Kidney (tissue), 14 donors: Measurements from ENCODE around the gene RPF1. TPM values are rescaled to one million over a fixed set of nuclear protein-coding genes. Genes with fewer than 3 reads are reported as not detected.

Experiments
- DNase-seq, 5 donors: peaks; one replicate each; pipeline ENCODE4 v3.0.0-alpha.2; 2013 to 2020
- FAIRE-seq: peaks from 2 replicates; lab custom pipeline; 2012; peaks lifted over from hg19 to GRCh38; lab: Jason Lieb, UNC
- H3K27ac ChIP-seq, 2 donors: one replicate each; pipeline ENCODE4 v1.7.0; 2013; ENCODE audit warnings: low read depth in 2 of 2, low read length in 2 of 2, inconsistent platforms in 1 of 2
- H3K27me3 ChIP-seq: one replicate; pipeline ENCODE4 v1.7.1; 2013; ENCODE audit warnings: low read length, inconsistent platforms; ENCODE audit not compliant: control insufficient read depth, insufficient read depth
- H3K36me3 ChIP-seq, 3 donors: one replicate each; pipeline versions ENCODE4 v1.7.0 to v1.7.1; 2013; ENCODE audit warnings: low read length in 3 of 3, control low read depth in 1 of 3, inconsistent platforms in 1 of 3; ENCODE audit not compliant: insufficient read depth in 3 of 3, control insufficient read depth in 2 of 3
- H3K4me1 ChIP-seq, 3 donors: one replicate each; pipeline versions ENCODE4 v1.7.0 to v1.7.1; 2013; ENCODE audit warnings: low read length in 3 of 3, inconsistent platforms in 1 of 3, low read depth in 1 of 3; ENCODE audit not compliant: control insufficient read depth in 2 of 3, insufficient read depth in 2 of 3
- H3K4me3 ChIP-seq, 3 donors: one replicate each; pipeline versions ENCODE4 v1.7.0 to v1.8.1; 2013; ENCODE audit warnings: low read length in 3 of 3, control low read depth in 1 of 3, inconsistent platforms in 1 of 3
- H3K9ac ChIP-seq, 3 donors: one replicate each; pipeline versions ENCODE4 v1.7.0 to v1.7.1; 2013; ENCODE audit warnings: low read length in 3 of 3, control low read depth in 1 of 3, inconsistent platforms in 1 of 3
- H3K9me3 ChIP-seq, 3 donors: one replicate each; pipeline versions ENCODE4 v1.7.0 to v1.7.1; 2013; ENCODE audit warnings: low read length in 3 of 3, control low read depth in 1 of 3, inconsistent platforms in 1 of 3; ENCODE audit not compliant: control insufficient read depth in 2 of 3, insufficient read depth in 1 of 3
- CTCF ChIP-seq: IDR thresholded peaks from 3 replicates; pipeline ENCODE4 v1.5.1; 2012; ENCODE audit warnings: mild to moderate bottlenecking, moderate library complexity, borderline replicate concordance; ENCODE audit not compliant: insufficient read depth; ENCODE audit errors: extremely low read depth
- intact Hi-C: fragments of 100-400 bp; cut with DNase I; formaldehyde crosslinking; loops from one replicate; pipeline ENCODE4 v1.11.1; 2022
- polyA plus RNA-seq: library from polyadenylated mRNA; stranded (reverse); fragments of 350-450 nt; fragmentation: Illumina TruSeq; extraction: RNeasy Lipid Tissue Mini Kit (QIAGEN cat#74804); gene quantifications from one replicate; pipeline ENCODE4 v1.2.3, GENCODE V29; 2014; ENCODE audit warnings: low read depth, low replicate concordance; ENCODE audit not compliant: insufficient read depth
- total RNA-seq: library from RNA; stranded (reverse); fragmentation: NEBNext Ultra II Directional; extraction: Animal tissue kit (Norgen Biotek cat#: 25700); gene quantifications from one replicate; pipeline ENCODE4 v1.2.1, GENCODE V29; 2021
- donor health status: control.
- donor health status: control.
- donor health status: control.
- donor health status: control.
- donor health status: control.
- donor health status: DM: yes; HTN: yes; CAD: no.
- donor health status: Normal renal cell carcinoma (clear cell type).

RPF1 gene
- total and polyA plus RNA-seq, 2 donors from 2014 or later = 29.6 to 44.1 TPM

- H3K4me1 ChIP-seq = peaks cover 0 to 1% (median 0%) of the 10 kb centered on the region in 3 donors
- H3K36me3 ChIP-seq = no peaks in the 10 kb centered on the region
- peaks cover 2% of the 10 kb centered on the region for H3K27me3 ChIP-seq
- DNase-seq (no peak), FAIRE-seq (no peak)
- intact Hi-C loops = no loop called here
- TF ChIP-seq CTCF = no peak
- H3K27ac ChIP-seq = no peak overlapping the region
- peaks cover 0 to 6% (median 0%) of the 10 kb centered on the region in 3 donors for H3K9me3 ChIP-seq
- H3K4me3 ChIP-seq = no peak overlapping the region
- no peak overlapping the region for H3K9ac ChIP-seq
Observed at GRCh38 chr1:84476225-84476624, 2.8 kb upstream of the RPF1 start.

- DNase-seq = peak in 1 of 5 donors; percentile 15
- peaks cover 4 to 11% (median 5%) of the 10 kb centered on the region in 3 donors for H3K36me3 ChIP-seq
- H3K4me1 ChIP-seq = peaks cover 0 to 2% (median 0%) of the 10 kb centered on the region in 3 donors
- H3K27me3 ChIP-seq = peaks cover 2% of the 10 kb centered on the region
- H3K4me3 ChIP-seq = peak overlapping the region; percentile 78 to 99 (median 93)
- FAIRE-seq = no peak
- intact Hi-C loops = no loop called here
- no peak for TF ChIP-seq CTCF
- H3K27ac ChIP-seq = no peak overlapping the region
- H3K9me3 ChIP-seq = peaks cover 0 to 6% (median 0%) of the 10 kb centered on the region in 3 donors
- H3K9ac ChIP-seq = peak overlapping the region; percentile 66 to 85 (median 85)
Observed at GRCh38 chr1:84479998-84480397, 932 bp downstream of the RPF1 start.

- H3K4me3 ChIP-seq = peak overlapping the region in 1 of 3 donors; percentile 78
- no peak for TF ChIP-seq CTCF
- FAIRE-seq (no peak), DNase-seq (no peak)
- H3K36me3 ChIP-seq = peaks cover 4 to 13% (median 5%) of the 10 kb centered on the region in 3 donors
- peaks cover 0 to 2% (median 0%) of the 10 kb centered on the region in 3 donors for H3K4me1 ChIP-seq
- no peak overlapping the region for H3K27ac ChIP-seq
- intact Hi-C loops = no loop called here
- H3K9me3 ChIP-seq = peaks cover 0 to 6% (median 0%) of the 10 kb centered on the region in 3 donors
- H3K9ac ChIP-seq = no peak overlapping the region
- peaks cover under 1% of the 10 kb centered on the region for H3K27me3 ChIP-seq
Observed at GRCh38 chr1:84480650-84481049, 1.6 kb downstream of the RPF1 start.

- no peak for FAIRE-seq
Observed at GRCh38 chr1:84481317-84481716, 2.3 kb downstream of the RPF1 start.

More at GRCh38 chr1:84481317-84481716, 2.3 kb downstream of the RPF1 start:
- intact Hi-C loops = no loop called here
- H3K4me1 ChIP-seq = peaks cover 0 to 2% (median 0%) of the 10 kb centered on the region in 3 donors
- DNase-seq = no peak
- no peak overlapping the region for H3K27ac ChIP-seq
- no peak for TF ChIP-seq CTCF
- peaks cover 4 to 18% (median 5%) of the 10 kb centered on the region in 3 donors for H3K36me3 ChIP-seq
- no peak overlapping the region for H3K9ac ChIP-seq
- no peak overlapping the region for H3K4me3 ChIP-seq
- peaks cover 0 to 6% (median 0%) of the 10 kb centered on the region in 3 donors for H3K9me3 ChIP-seq
- no peaks in the 10 kb centered on the region for H3K27me3 ChIP-seq
